B cell (primary cell): Measurements from ENCODE around the gene KRT79.

Experiments
- CTCF ChIP-seq: fragments of 200-600 bp; IDR thresholded peaks from one replicate; pipeline ENCODE4 v1.8.0; 2022; ENCODE audit warnings: antibody characterized with exemption, mild to moderate bottlenecking
- EZH2 ChIP-seq: IDR thresholded peaks from 2 replicates; pipeline ENCODE4 v1.6.1; 2012; ENCODE audit warnings: borderline replicate concordance, low read depth, mild to moderate bottlenecking, moderate library complexity, low read length; ENCODE audit not compliant: insufficient read depth, poor library complexity, severe bottlenecking

GRCh38 chr12:52821826-52822660 lies 12.1 kb downstream of the KRT79 start:
- no peak for TF ChIP-seq CTCF
- no peak for TF ChIP-seq EZH2
